Hematopoietic multipotent progenitor cell treated with erythropoietin and hydrocortisone succinate and interleukin-3 and kit ligand, for 15 days (in vitro differentiated cells): Measurements from ENCODE around the gene CIAO2B.
A peak's percentile ranks its signal among the peaks of the same experiment; 100 is the strongest.
"Not testable (repeated sequence)": the region's sequence is repeated elsewhere in the genome, so short reads cannot be mapped to it uniquely, and the experiment has no call there.

Experiments
- DNase-seq: peaks from one replicate; pipeline ENCODE4 v3.0.0-alpha.2; 2015; ENCODE audit warnings: low spot score

The CIAO2B gene

GRCh38 chr16:66936889-66937554 lies 2.8 kb upstream of the CIAO2B start:
- DNase-seq = peak; percentile 43

- no peak for DNase-seq
Measured at GRCh38 chr16:66936462-66936861, 2.3 kb upstream of the CIAO2B start.

- DNase-seq = no peak
Measured at GRCh38 chr16:66935314-66936011, 1.3 kb upstream of the CIAO2B start, which contains the start of gene CES2. CES2 (plus strand) TSS chr16:66935516; CDS start chr16:66935636, 120 bp downstream.

DNA sequence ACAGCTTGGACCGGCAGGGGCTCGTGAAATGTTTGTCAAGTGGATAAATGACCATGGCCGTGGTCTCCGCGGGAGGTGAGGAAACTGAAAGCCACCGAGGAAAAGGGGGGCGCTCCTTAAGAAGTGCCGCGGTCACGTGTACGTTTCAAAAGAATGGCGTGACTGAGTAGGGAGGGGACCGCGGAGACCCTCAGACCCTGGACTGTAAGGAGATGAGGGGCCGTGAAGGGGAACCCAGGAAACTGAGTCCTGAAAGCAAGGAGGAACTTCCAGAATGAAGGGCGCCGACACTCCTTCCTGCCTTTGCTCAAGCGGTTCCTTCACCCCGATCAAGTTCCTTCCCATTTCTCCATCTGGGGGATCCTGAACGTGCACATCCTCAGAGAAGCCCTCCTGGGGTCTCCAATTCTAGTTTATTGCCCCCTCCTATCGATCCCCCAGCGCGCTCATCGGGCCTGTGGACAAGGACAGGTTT lies 674 bp upstream of the CIAO2B start:
- not testable (repeated sequence) for DNase-seq

GRCh38 chr16:66933776-66934137 lies 445 bp downstream of the CIAO2B start:
- no peak for DNase-seq

- DNase-seq = no peak
Measured at GRCh38 chr16:66932076-66932475, 2.1 kb downstream of the CIAO2B start.

- no peak for DNase-seq
Measured at GRCh38 chr16:66931665-66932064, 2.5 kb downstream of the CIAO2B start.

GRCh38 chr16:66930189-66930588 lies 4.0 kb downstream of the CIAO2B start:
- DNase-seq = peak; percentile 73

DNA sequence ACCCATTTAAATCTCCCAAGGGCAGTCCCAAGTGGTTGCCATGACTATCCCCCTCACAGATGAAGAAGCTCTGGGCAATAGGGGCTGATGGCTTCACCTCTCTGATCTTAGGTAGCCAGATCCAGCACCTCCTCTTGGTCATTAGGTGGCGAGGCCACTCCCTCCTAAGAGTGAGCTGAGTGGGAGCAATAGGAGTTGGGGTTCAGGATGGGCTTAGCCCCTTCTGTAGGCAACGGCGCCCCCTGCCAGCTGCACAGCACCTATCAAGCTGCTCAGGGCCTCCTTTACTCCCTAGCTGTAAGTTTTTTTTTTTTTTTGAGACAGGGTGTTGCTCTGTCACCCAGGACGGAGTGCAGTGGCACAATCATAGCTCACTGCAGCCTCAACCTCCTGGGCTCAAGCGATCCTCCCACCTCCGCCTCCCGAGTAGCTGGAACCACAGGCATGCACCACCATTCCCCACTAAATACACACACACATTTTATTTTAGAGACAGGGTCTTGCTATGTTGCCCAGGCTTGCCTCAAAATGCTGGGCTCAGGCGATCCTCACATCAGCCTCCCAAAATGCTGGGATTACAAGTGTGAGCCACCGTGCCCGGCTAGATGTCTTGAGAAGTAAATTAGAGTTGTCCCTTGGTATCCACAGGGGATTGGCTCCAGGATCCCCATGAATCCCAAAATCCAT lies 5.4 kb downstream of the CIAO2B start:
- peak; percentile 57 for DNase-seq

DNA sequence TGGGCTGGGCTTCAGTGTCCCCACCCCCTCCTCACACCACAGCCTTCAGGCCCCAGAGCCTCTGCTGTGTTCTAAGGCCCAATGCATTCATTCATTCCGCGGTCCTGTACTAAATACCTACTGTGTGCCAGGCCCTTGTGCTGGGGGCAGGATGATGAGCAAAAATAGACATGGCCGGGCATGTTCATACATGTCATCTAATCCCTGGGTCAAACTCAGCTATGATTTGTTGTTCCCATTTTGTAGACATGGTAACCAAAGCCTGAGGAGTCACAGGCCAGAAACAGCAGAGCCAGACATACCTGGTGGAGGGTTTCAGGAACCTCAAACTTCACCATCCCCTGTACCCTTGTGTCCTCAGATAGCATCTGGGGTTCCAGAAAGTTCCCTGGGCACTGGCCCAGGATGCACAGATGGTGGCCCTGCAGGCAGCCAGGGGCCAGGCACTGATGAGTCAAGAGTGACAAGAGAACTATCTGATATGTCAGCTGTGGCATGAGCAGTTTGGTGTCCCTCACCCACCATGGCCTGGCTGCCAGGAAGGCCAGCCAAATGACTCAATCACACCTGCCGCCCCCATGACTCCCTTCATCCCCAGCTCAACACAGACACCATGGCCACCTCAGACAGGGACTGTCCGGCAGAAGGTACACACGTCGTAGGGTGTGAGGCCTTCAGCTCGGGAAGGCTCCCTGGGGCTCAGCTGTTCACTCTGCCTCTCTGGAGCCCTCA lies 6.1 kb downstream of the CIAO2B start:
- DNase-seq = peak; percentile 65

DNA sequence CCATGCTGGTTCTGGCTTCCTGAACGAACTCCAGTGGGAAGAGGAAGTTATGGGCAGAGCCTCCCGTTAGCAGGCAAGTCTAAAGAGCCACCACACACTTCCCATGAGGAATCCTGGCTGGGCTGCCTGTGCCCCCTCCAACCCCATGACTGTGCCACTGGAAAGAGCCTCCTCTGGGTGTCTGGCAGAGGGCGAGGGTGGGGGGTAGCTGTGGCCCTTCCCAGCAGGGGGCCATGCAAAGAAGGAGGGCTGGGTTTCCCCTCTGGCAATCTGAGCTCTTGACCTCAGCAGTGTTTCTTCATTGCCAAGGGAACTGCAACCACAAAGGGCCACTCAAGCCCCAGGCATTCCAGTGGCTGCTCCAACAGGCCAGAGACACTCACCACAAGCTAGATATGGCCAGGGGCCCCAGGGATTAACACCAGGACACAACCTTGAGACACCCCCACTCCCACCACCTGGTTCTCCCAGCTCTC lies 7.2 kb downstream of the CIAO2B start:
- DNase-seq = no peak

GRCh38 chr16:66926171-66926947 lies 7.8 kb downstream of the CIAO2B start:
- DNase-seq = no peak

DNA sequence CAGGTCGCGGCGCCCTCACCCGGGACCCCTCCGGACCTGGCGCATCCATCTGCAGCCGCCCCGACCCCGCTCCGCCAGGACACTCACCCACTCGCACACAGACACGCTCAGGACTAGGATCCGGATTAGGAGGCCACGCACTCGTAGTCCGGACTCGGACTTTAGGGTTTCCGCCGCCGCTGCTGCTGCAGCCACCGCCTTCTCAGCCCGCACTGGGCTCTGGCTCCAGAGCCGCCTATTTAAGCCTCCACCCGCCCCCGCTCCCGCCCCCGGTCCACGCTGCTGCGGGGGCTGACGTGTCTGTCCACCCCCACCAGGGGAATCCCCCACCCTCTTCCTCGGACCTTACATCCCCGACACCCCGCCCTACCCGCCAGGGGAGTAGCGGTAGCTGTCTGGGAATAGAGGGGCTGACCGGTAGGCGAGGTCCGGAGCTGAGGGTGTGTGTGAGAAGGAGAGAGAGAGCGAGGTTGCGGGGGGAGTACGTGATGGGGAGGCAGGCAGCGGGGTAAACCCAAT lies 8.8 kb downstream of the CIAO2B start, which contains the start of gene RRAD:
Gene RRAD (minus strand): TSS at position 214 of the 519 bp plus-strand sequence. CDS start 356 bp downstream, outside the sequence.
- DNase-seq = no peak

GRCh38 chr16:66924527-66925321 lies 9.5 kb downstream of the CIAO2B start:
- DNase-seq = no peak

DNA sequence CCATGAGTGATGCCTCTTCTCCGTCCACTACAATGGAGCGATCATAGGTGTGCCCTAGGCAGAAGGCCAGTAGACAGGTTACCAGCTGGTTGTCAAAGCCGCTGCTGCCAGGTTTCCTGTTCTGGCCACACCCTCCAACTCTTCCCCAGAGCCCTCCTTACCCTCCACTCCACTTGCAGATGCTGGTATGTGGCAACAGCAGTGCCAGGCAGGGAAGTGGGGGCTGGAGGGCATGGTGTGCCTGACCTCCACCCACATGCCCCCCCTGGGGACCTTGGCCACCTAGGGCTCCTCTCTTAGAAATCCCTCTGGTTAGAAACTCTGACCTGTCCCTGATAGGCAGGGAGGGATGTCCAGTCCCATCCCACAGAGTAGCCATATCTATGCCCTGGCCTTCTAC lies 10.3 kb downstream of the CIAO2B start:
- no peak for DNase-seq

GRCh38 chr16:66923247-66923731 lies 10.9 kb downstream of the CIAO2B start:
- DNase-seq = no peak

GRCh38 chr16:66921729-66922450 lies 12.3 kb downstream of the CIAO2B start:
- no peak for DNase-seq

DNA sequence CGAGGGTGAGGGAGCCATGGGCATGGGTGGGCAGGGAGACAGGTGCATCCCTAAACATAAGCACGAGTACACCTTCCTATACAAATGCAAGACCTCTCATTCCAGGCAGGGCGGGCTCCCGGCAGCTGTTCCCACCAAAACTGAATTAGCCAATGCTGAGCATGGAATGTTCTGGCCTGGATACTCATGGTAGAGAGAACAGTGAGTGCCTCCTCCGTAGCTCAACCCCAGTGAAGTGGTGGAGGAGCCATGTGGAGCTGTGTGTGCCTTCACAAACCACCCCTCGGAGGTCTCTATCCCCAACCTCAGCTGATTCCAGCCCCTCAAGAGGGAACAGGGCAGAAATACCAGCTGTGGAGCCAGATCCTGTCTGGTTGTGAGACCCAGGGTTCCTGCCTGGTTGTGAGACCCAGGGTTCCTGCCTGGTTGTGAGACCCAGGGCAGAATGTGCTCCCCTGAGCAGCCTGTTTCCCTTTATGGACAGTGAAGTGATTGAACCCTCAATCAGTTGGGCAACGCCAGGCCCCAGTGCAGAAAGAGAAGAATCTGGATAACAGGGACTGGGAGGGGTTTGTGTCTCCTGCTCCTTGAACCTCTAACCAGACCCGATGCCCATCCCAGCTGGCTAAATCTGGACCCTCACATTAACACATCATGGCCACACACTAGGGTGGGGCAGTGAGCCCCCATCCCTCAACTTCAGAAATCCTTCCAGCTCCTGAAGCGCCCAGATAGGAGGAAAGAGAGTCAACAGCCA lies 13.1 kb downstream of the CIAO2B start:
- DNase-seq = no peak

DNA sequence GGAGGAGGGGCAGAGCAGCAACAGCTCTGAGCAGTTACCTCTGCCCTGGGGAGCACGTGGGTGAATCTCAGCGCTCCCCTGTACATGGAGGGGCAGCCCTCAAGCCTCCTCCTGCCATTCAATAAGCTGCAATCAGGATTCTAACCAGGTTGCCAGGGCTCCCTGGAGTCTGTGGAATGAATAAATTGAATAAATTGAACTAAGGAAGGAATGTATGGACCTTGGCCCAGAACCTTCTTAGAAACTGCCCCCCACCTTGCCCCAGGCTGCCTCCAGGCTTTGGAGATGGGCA lies 14.0 kb downstream of the CIAO2B start:
- no peak for DNase-seq
